GM12878 (cell line): ENCODE data around the gene PALMD. TPM values are rescaled to one million over a fixed set of nuclear protein-coding genes. Genes with fewer than 3 reads are reported as not detected.

ENCODE experiments used
- ATF7 ChIP-seq: fragments of 450-650 bp; IDR thresholded peaks from 2 replicates; pipeline ENCODE4 v1.6.1; 2016; ENCODE audit warnings: low read depth, mild to moderate bottlenecking
- BHLHE40 ChIP-seq, 2 experiments: fragments of 450-650 bp in 1 of 2; IDR thresholded peaks; 2 replicates each; pipeline ENCODE4 v1.6.1; 2011 to 2017; ENCODE audit warnings: low read depth in 2 of 2, borderline replicate concordance in 1 of 2, improper control_type of control experiment in 1 of 2, low read length in 1 of 2, mild to moderate bottlenecking in 1 of 2
- CHD1 ChIP-seq: IDR thresholded peaks from 2 replicates; pipeline ENCODE4 v1.6.1; 2012; ENCODE audit warnings: low read depth, low read length, improper control_type of control experiment
- EED ChIP-seq: sonication (generic); IDR thresholded peaks from 2 replicates; pipeline ENCODE4 v1.6.1; 2016; ENCODE audit warnings: antibody characterized with exemption, low read depth
- EGR1 ChIP-seq, 2 experiments: IDR thresholded peaks; 1 replicate in 1 of 2; 2 replicates in 1 of 2; pipeline ENCODE4 v1.6.1; 2011 to 2012; ENCODE audit warnings: low read depth in 2 of 2, low read length in 2 of 2, borderline replicate concordance in 1 of 2, mild to moderate bottlenecking in 1 of 2, moderate library complexity in 1 of 2
- FOXM1 ChIP-seq: IDR thresholded peaks from 2 replicates; pipeline ENCODE4 v1.6.1; 2012; ENCODE audit warnings: low read depth, mild to moderate bottlenecking, inconsistent platforms, low read length, moderate library complexity
- HDAC6 ChIP-seq: fragments of 200-600 bp; sonication (generic); IDR thresholded peaks from one replicate; pipeline ENCODE4 v1.8.0; 2017; ENCODE audit warnings: antibody characterized with exemption; ENCODE audit not compliant: unreplicated experiment
- MEF2B ChIP-seq: fragments of 450-650 bp; IDR thresholded peaks from 2 replicates; pipeline ENCODE4 v1.6.1; 2018; ENCODE audit warnings: mild to moderate bottlenecking, moderate library complexity; ENCODE audit not compliant: partially characterized antibody, poor library complexity, severe bottlenecking
- MTA2 ChIP-seq: fragments of 450-650 bp; IDR thresholded peaks from 2 replicates; pipeline ENCODE4 v1.6.1; 2016; ENCODE audit warnings: low read depth, mild to moderate bottlenecking, moderate library complexity
- MYB ChIP-seq: fragments of 150-350 bp; IDR thresholded peaks from 2 replicates; pipeline ENCODE4 v1.6.1; 2014; ENCODE audit warnings: mild to moderate bottlenecking, low read depth, low read length, borderline replicate concordance
- NFIC ChIP-seq: IDR thresholded peaks from 2 replicates; pipeline ENCODE4 v1.6.1; 2012; ENCODE audit warnings: low read depth, mild to moderate bottlenecking, inconsistent platforms, low read length, moderate library complexity
- NFXL1 ChIP-seq: fragments of 450-650 bp; IDR thresholded peaks from 2 replicates; pipeline ENCODE4 v1.6.1; 2017; ENCODE audit warnings: antibody characterized with exemption, mild to moderate bottlenecking, borderline replicate concordance
- NRF1 ChIP-seq: conservative IDR thresholded peaks from 2 replicates; pipeline ENCODE4 v1.6.1; 2011; ENCODE audit warnings: mild to moderate bottlenecking, low read depth, low read length, improper control_type of control experiment
- RFX5 ChIP-seq: IDR thresholded peaks from 2 replicates; pipeline ENCODE4 v1.6.1; 2011; ENCODE audit warnings: low read depth, low read length, improper control_type of control experiment
- STAT1 ChIP-seq: fragments of 450-650 bp; conservative IDR thresholded peaks from 2 replicates; pipeline ENCODE4 v1.6.1; 2014; ENCODE audit warnings: antibody characterized with exemption, mild to moderate bottlenecking
- TCF7 ChIP-seq: IDR thresholded peaks from 2 replicates; pipeline ENCODE4 v1.6.1; 2014; ENCODE audit warnings: antibody characterized with exemption, borderline replicate concordance
- YBX1 ChIP-seq: fragments of 450-650 bp; IDR thresholded peaks from 2 replicates; pipeline ENCODE4 v1.6.1; 2016; ENCODE audit warnings: antibody characterized with exemption
- ZBTB40 ChIP-seq: fragments of 450-650 bp; IDR thresholded peaks from 2 replicates; pipeline ENCODE4 v1.6.1; 2016; ENCODE audit warnings: mild to moderate bottlenecking, moderate library complexity, borderline replicate concordance
- polyA plus RNA-seq, 11 experiments: library from polyadenylated mRNA; depleted of rRNA in 4 of 11; unstranded in 6 of 11; stranded (reverse) in 5 of 11; fragments of >200 nt; fragmentation: Nextera tagmentation in 4 of 11; fragmentation: Illumina TruSeq in 1 of 11; extraction: Ambion mirVana in 4 of 11; extraction: Trizol in 1 of 11; gene quantifications; 1 replicate in 1 of 11; 2 replicates in 10 of 11; pipeline versions ENCODE4 v1.2.1 to v1.2.3, GENCODE V29; 2011 to 2016; ENCODE audit warnings: inconsistent platforms in 2 of 11, missing spikeins in 2 of 11, low read depth in 1 of 11
- total RNA-seq, 4 experiments: library from RNA; depleted of rRNA in 3 of 4; stranded (reverse); fragments of >200 nt in 3 of 4; fragmentation: Illumina TruSeq in 1 of 4; extraction: Trizol in 1 of 4; gene quantifications; 2 replicates each; pipeline versions ENCODE4 v1.2.1 to v1.2.3, GENCODE V29; 2013 to 2021
- TF ChIP-seq, protein P1 (sequence below): IDR thresholded peaks from 2 replicates; pipeline ENCODE4 v1.6.1; 2011; ENCODE audit warnings: mild to moderate bottlenecking, low read depth, low read length, moderate library complexity; ENCODE audit not compliant: insufficient replicate concordance

Gene PALMD
- total and polyA plus RNA-seq, 10 of the 15 experiments (the other 5 are each of a cell fraction or from before 2014, with no cell fraction given) = under 0.01 to 0.09 (median 0.04) TPM; not detected in 4

DNA sequence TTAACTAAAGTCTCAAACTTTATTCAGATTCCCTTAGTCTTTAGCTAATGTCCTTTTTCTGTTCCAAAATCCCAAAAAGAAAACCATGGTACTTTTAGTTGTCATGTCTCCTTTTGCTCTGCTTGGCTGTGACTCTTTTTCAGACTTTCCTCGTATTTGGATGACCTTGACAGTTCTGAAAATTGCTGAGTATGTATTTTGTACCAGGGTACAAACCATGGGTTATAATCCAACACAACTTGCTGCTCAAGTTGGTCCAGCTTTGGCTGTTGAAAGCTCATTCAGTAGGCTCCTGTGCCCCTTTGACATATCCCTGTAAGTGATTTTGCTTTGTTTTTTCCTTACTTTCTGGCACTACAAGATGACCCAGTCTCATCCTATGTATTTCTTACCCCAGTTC lies 51.7 kb downstream of the PALMD start (continued):
- TF ChIP-seq ZBTB40 (no peak), BHLHE40 (IDR thresholded peaks at IDR 0.05; ENCODE audit: borderline replicate concordance in 1 of 2, low read depth in 2 of 2, low read length in 1 of 2) (no peak), YBX1 (no peak), RFX5 (no peak), ATF7 (no peak), MYB (no peak), NFIC (no peak), MTA2 (no peak), NRF1 (no peak), MEF2B (no peak), CHD1 (no peak), NFXL1 (no peak), EGR1 (IDR thresholded peaks at IDR 0.05; ENCODE audit: borderline replicate concordance in 1 of 2, low read depth in 2 of 2, low read length in 2 of 2) (no peak), STAT1 (no peak), TCF7 (no peak), FOXM1 (no peak), HDAC6 (no peak), EED (no peak)
- TF ChIP-seq, protein P1, sequence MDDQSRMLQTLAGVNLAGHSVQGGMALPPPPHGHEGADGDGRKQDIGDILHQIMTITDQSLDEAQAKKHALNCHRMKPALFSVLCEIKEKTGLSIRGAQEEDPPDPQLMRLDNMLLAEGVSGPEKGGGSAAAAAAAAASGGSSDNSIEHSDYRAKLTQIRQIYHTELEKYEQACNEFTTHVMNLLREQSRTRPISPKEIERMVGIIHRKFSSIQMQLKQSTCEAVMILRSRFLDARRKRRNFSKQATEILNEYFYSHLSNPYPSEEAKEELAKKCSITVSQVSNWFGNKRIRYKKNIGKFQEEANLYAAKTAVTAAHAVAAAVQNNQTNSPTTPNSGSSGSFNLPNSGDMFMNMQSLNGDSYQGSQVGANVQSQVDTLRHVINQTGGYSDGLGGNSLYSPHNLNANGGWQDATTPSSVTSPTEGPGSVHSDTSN = no peak
